WTC11 (cell line): Measurements from ENCODE around the gene LDLRAD3. TPM values are rescaled to one million over a fixed set of nuclear protein-coding genes. Genes with fewer than 3 reads are reported as not detected.
A peak's percentile ranks its signal among the peaks of the same experiment; 100 is the strongest.

Source experiments
- ATAC-seq: fragments of 200-7000 bp; cut with Tn5 transposase; 2 replicates; pipeline ENCODE4 v1.10.0; 2021; ENCODE audit warnings: mild to moderate bottlenecking, moderate library complexity
- CTCF ChIA-PET: fragments of 300-600 bp; sonication (Branson Sonifier 250); formaldehyde crosslinking; loops from one replicate; lab custom pipeline; 2021; ENCODE audit warnings: antibody characterized with exemption; lab: Charles Lee
- POLR2A ChIA-PET: fragments of 350-600 bp; sonication (Branson Sonifier 250); formaldehyde crosslinking; loops from one replicate; lab custom pipeline; 2021; ENCODE audit warnings: antibody characterized with exemption; lab: Charles Lee
- DNase-seq: peaks from one replicate; pipeline ENCODE4 v3.0.0; 2021; ENCODE audit warnings: low spot score
- H3K27ac Mint-ChIP-seq: 2 replicates; pipeline ENCODE4 v1.8.0; 2021; ENCODE audit warnings: mixed read lengths
- H3K27me3 Mint-ChIP-seq: 2 replicates; pipeline ENCODE4 v1.8.0; 2021; ENCODE audit warnings: low read depth, mild to moderate bottlenecking, moderate library complexity, mixed read lengths
- H3K36me3 Mint-ChIP-seq: 2 replicates; pipeline ENCODE4 v1.8.0; 2021; ENCODE audit warnings: mixed read lengths
- H3K4me1 Mint-ChIP-seq: 2 replicates; pipeline ENCODE4 v1.8.0; 2022; ENCODE audit warnings: mixed read lengths
- H3K4me3 Mint-ChIP-seq: 2 replicates; pipeline ENCODE4 v1.8.0; 2021; ENCODE audit warnings: mild to moderate bottlenecking, moderate library complexity, mixed read lengths
- H3K9me3 Mint-ChIP-seq: 2 replicates; pipeline ENCODE4 v1.8.0; 2021; ENCODE audit warnings: mixed read lengths
- ATF1 ChIP-seq: sonication (generic); formaldehyde crosslinking; IDR thresholded peaks from 2 replicates; pipeline ENCODE4 v1.8.1; 2023; ENCODE audit warnings: mild to moderate bottlenecking, moderate library complexity, missing genetic modification reagents
- CREB1 ChIP-seq: sonication (generic); formaldehyde crosslinking; IDR thresholded peaks from 2 replicates; pipeline ENCODE4 v1.8.0; 2023; ENCODE audit warnings: mild to moderate bottlenecking, missing genetic modification reagents
- ELF4 ChIP-seq: sonication (generic); formaldehyde crosslinking; IDR thresholded peaks from 2 replicates; pipeline ENCODE4 v1.8.1; 2022; ENCODE audit warnings: low read depth, mild to moderate bottlenecking, moderate library complexity, missing genetic modification reagents
- ETV6 ChIP-seq: sonication (generic); formaldehyde crosslinking; IDR thresholded peaks from 2 replicates; pipeline ENCODE4 v1.8.1; 2022; ENCODE audit warnings: mild to moderate bottlenecking, missing genetic modification reagents
- GABPB1 ChIP-seq: sonication (generic); formaldehyde crosslinking; IDR thresholded peaks from 2 replicates; pipeline ENCODE4 v1.8.1; 2023; ENCODE audit warnings: mild to moderate bottlenecking, missing genetic modification reagents
- HMGXB4 ChIP-seq: sonication (generic); formaldehyde crosslinking; IDR thresholded peaks from 2 replicates; pipeline ENCODE4 v1.8.1; 2023; ENCODE audit warnings: mild to moderate bottlenecking, moderate library complexity, missing genetic modification reagents
- IRF1 ChIP-seq: sonication (generic); formaldehyde crosslinking; IDR thresholded peaks from 2 replicates; pipeline ENCODE4 v1.8.0; 2023; ENCODE audit warnings: missing genetic modification reagents
- MYBL2 ChIP-seq: sonication (generic); formaldehyde crosslinking; IDR thresholded peaks from 2 replicates; pipeline ENCODE4 v1.8.1; 2023; ENCODE audit warnings: mild to moderate bottlenecking, moderate library complexity, missing genetic modification reagents
- NFE2L1 ChIP-seq: sonication (generic); formaldehyde crosslinking; IDR thresholded peaks from 2 replicates; pipeline ENCODE4 v1.8.1; 2023; ENCODE audit warnings: missing genetic modification reagents
- PREB ChIP-seq: sonication (generic); formaldehyde crosslinking; IDR thresholded peaks from 2 replicates; pipeline ENCODE4 v1.8.1; 2022; ENCODE audit warnings: mild to moderate bottlenecking, missing genetic modification reagents, moderate library complexity, borderline replicate concordance
- RELA ChIP-seq: sonication (generic); formaldehyde crosslinking; IDR thresholded peaks from 2 replicates; pipeline ENCODE4 v1.8.1; 2022; ENCODE audit warnings: missing genetic modification reagents, mild to moderate bottlenecking, borderline replicate concordance
- SOX15 ChIP-seq: fragments of 250-450 bp; sonication (Bioruptor Pico); IDR thresholded peaks from 2 replicates; pipeline ENCODE4 v1.9.0; 2021; ENCODE audit warnings: mild to moderate bottlenecking
- SP1 ChIP-seq: sonication (generic); formaldehyde crosslinking; conservative IDR thresholded peaks from 2 replicates; pipeline ENCODE4 v1.8.1; 2022; ENCODE audit warnings: missing genetic modification reagents
- ZNF396 ChIP-seq: fragments of 250-450 bp; sonication (Bioruptor Pico); IDR thresholded peaks from 2 replicates; pipeline ENCODE4 v1.8.0; 2021; ENCODE audit warnings: mild to moderate bottlenecking, moderate library complexity, borderline replicate concordance
- total RNA-seq: library from RNA; stranded (reverse); gene quantifications from 3 replicates; pipeline ENCODE4 v1.2.3, GENCODE V29; 2021
- TF ChIP-seq, protein P1 (sequence below): sonication (generic); formaldehyde crosslinking; IDR thresholded peaks from 2 replicates; pipeline ENCODE4 v1.8.1; 2023; ENCODE audit warnings: mild to moderate bottlenecking, missing genetic modification reagents, borderline replicate concordance
- TF ChIP-seq, protein P2 (sequence below): sonication (generic); formaldehyde crosslinking; IDR thresholded peaks from 2 replicates; pipeline ENCODE4 v1.8.0; 2022; ENCODE audit warnings: mild to moderate bottlenecking, missing genetic modification reagents
- TF ChIP-seq, protein P3 (sequence below): fragments of 200-600 bp; IDR thresholded peaks from 2 replicates; pipeline ENCODE4 v1.8.0; 2022; ENCODE audit warnings: antibody characterized with exemption

LDLRAD3 gene
- total RNA-seq, 1 experiment from 2014 or later, result 14.5 TPM

DNA sequence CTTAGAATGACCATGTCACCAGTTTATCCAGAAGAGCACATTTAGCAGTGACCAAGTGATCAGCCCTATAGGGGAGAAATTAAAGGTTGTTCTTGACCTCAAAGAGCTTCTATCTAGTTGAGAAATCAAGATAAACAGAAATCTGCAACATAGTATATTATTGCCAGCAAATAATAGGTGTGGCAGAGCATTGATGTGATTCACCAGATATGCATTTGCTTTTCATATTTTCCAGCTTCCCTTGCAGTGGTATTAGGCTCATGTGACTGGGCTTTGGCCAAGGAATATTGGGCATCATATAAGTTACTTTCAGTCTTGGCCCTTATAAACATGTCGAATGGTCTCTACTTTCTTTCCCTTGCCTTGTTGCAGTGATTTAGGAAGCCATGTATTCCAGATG is 310.9 kb downstream of the LDLRAD3 start (continued):
- TF ChIP-seq PREB (CRISPR knock-in tag), result no peak

DNA sequence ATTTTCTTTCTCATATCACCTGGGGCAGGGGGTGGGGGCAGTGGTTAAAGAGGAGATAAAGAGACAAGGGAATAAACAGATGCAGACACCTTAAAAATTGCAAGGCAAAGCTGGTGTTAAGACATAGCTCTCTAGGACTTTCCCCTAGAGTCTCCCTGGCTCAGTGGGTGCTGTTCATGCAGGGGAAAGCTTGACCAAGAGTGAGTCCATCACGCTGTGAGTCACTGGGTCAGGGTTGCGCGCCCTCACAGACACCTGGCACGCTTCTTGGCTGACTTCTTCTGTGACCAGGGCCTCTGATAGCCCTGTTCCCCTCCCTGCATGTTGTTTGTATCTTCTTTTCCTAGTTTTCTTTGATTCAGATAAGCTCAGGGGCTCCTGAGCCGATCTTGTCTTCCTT is 313.5 kb downstream of the LDLRAD3 start:
- Mint-ChIP-seq H3K4me1 (peaks cover 5% of the 10 kb centered on the region; the same call in 1 of the 2 replicates), H3K27me3 (peaks cover 12% of the 10 kb centered on the region), H3K9me3 (peaks cover 15% of the 10 kb centered on the region), H3K27ac (no peak overlapping the region), H3K36me3 (peaks cover 5% of the 10 kb centered on the region; the same call in 1 of the 2 replicates), H3K4me3 (no peak overlapping the region)
- ATAC-seq (no peak), DNase-seq (no peak)
- TF ChIP-seq CREB1 (CRISPR knock-in tag) (no peak), IRF1 (no peak), HMGXB4 (CRISPR knock-in tag) (no peak), ZNF396 (no peak), GABPB1 (CRISPR knock-in tag) (no peak), MYBL2 (CRISPR knock-in tag) (no peak), NFE2L1 (CRISPR knock-in tag) (no peak), SOX15 (no peak), ELF4 (CRISPR knock-in tag) (no peak), SP1 (no peak), ATF1 (no peak), ETV6 (CRISPR knock-in tag) (no peak)
- TF ChIP-seq, protein P1, sequence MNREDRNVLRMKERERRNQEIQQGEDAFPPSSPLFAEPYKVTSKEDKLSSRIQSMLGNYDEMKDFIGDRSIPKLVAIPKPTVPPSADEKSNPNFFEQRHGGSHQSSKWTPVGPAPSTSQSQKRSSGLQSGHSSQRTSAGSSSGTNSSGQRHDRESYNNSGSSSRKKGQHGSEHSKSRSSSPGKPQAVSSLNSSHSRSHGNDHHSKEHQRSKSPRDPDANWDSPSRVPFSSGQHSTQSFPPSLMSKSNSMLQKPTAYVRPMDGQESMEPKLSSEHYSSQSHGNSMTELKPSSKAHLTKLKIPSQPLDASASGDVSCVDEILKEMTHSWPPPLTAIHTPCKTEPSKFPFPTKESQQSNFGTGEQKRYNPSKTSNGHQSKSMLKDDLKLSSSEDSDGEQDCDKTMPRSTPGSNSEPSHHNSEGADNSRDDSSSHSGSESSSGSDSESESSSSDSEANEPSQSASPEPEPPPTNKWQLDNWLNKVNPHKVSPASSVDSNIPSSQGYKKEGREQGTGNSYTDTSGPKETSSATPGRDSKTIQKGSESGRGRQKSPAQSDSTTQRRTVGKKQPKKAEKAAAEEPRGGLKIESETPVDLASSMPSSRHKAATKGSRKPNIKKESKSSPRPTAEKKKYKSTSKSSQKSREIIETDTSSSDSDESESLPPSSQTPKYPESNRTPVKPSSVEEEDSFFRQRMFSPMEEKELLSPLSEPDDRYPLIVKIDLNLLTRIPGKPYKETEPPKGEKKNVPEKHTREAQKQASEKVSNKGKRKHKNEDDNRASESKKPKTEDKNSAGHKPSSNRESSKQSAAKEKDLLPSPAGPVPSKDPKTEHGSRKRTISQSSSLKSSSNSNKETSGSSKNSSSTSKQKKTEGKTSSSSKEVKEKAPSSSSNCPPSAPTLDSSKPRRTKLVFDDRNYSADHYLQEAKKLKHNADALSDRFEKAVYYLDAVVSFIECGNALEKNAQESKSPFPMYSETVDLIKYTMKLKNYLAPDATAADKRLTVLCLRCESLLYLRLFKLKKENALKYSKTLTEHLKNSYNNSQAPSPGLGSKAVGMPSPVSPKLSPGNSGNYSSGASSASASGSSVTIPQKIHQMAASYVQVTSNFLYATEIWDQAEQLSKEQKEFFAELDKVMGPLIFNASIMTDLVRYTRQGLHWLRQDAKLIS (CRISPR knock-in tag), result no peak
- TF ChIP-seq, protein P2, sequence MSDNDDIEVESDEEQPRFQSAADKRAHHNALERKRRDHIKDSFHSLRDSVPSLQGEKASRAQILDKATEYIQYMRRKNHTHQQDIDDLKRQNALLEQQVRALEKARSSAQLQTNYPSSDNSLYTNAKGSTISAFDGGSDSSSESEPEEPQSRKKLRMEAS, result no peak
- ChIA-PET CTCF (interaction anchor here (0.8 to 5.9 kb wide), 4 partner anchors 9 to 435 kb away, joined by 3 to 110 read pairs (median 5); no protein-coding TSS in a partner anchor), POLR2A (interaction anchor here (0.5 kb wide), 1 partner anchor 242 kb away, joined by 5 read pairs; no protein-coding TSS in a partner anchor)

GRCh38 chr11:36258730-36259360 is 315.0 kb downstream of the LDLRAD3 start:
- TF ChIP-seq RELA, result no peak
- TF ChIP-seq, protein P3, sequence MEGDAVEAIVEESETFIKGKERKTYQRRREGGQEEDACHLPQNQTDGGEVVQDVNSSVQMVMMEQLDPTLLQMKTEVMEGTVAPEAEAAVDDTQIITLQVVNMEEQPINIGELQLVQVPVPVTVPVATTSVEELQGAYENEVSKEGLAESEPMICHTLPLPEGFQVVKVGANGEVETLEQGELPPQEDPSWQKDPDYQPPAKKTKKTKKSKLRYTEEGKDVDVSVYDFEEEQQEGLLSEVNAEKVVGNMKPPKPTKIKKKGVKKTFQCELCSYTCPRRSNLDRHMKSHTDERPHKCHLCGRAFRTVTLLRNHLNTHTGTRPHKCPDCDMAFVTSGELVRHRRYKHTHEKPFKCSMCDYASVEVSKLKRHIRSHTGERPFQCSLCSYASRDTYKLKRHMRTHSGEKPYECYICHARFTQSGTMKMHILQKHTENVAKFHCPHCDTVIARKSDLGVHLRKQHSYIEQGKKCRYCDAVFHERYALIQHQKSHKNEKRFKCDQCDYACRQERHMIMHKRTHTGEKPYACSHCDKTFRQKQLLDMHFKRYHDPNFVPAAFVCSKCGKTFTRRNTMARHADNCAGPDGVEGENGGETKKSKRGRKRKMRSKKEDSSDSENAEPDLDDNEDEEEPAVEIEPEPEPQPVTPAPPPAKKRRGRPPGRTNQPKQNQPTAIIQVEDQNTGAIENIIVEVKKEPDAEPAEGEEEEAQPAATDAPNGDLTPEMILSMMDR, result 0 out of 2 replicates have a peak, but pooled peaks have one; percentile 20
- TF ChIP-seq, protein P2, result 0 out of 2 replicates have a peak, but pooled peaks have one; percentile 45
- H3K4me3 Mint-ChIP-seq, result no peak overlapping the region
- peaks cover 5% of the 10 kb centered on the region; the same call in 1 of the 2 replicates for H3K36me3 Mint-ChIP-seq
- DNase-seq, result peak; percentile 74
- H3K4me1 Mint-ChIP-seq, result peaks cover 5% of the 10 kb centered on the region; the same call in 1 of the 2 replicates
- peak; percentile 93 for ATAC-seq
- ChIA-PET CTCF (interaction anchor here (0.5 to 5.9 kb wide), 59 partner anchors 9 to 771 kb away, joined by 3 to 110 read pairs (median 4); partner anchors contain the start of genes FJX1 and PAMR1), POLR2A (interaction anchor here (0.5 to 1.4 kb wide), 2 partner anchors 437 to 640 kb away, joined by 3 read pairs; no protein-coding TSS in a partner anchor)
- peaks cover 12% of the 10 kb centered on the region for H3K27me3 Mint-ChIP-seq
- no peak overlapping the region for H3K27ac Mint-ChIP-seq
- H3K9me3 Mint-ChIP-seq, result peaks cover 15% of the 10 kb centered on the region
